NCI-H2171 (cell line): ENCODE data around the gene SYT14.

Source experiments
- DNase-seq: peaks from one replicate; lab custom pipeline; 2025; lab: John Stamatoyannopoulos, UW

The SYT14 gene

DNA sequence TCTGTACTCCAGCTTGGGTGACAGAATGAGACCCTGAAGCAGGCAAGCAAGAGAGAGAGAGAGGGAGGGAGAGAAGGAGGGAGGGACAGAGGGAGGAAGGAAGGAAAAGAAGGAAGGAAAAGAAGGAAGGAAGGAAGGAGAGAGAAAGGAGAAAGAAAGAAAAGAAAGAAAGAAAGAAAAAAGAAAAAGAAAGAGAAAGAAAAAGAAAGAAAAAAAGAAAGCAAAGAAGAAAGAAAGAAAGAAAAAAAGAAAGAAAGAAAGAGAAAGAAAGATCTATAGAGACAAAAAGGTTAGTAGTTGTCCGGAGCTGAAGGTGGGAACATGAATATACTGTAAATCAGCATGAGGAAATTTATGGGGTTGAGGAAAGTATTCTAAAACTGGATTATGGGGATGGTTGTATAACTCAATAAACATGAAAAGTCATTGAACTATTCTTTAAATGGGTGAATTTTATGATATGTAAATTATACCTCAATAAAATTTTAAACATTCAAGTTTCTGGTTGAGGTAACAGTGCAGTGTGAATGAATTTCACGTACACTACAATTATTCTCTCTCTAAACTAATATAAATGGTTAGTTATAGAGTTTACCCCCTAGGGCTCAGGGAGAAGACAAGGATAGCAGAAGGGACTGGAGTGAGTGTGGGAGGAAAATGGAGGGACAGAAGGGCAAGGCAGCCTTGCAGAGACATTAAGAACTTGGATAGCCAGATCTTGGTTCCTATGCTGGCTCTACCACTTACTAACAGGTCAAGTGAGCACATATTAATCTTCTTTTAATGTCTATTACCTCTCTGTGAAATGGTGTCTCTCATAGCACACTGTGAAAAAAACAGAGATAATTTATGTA lies 269.8 kb downstream of the SYT14 start:
- no peak for DNase-seq

DNA sequence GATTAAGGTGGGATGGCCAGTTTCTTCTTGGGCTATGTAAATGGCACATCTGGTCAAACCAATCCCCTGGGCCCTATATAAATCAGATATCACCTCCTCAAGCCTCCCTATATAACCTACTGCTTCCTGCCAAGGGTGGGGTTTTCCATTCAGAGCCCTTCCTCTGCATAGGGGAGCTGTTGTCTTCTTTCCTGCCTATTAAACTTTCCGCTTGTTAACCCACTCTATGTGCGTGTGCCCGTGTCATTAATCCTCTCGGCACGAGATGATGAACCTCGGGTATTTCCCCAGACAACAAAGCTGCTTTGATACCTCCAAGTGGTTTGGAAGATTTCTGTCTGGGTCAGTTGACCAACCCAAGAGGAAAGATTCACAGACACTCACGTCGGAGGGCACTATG lies 275.3 kb downstream of the SYT14 start:
- no peak for DNase-seq

DNA sequence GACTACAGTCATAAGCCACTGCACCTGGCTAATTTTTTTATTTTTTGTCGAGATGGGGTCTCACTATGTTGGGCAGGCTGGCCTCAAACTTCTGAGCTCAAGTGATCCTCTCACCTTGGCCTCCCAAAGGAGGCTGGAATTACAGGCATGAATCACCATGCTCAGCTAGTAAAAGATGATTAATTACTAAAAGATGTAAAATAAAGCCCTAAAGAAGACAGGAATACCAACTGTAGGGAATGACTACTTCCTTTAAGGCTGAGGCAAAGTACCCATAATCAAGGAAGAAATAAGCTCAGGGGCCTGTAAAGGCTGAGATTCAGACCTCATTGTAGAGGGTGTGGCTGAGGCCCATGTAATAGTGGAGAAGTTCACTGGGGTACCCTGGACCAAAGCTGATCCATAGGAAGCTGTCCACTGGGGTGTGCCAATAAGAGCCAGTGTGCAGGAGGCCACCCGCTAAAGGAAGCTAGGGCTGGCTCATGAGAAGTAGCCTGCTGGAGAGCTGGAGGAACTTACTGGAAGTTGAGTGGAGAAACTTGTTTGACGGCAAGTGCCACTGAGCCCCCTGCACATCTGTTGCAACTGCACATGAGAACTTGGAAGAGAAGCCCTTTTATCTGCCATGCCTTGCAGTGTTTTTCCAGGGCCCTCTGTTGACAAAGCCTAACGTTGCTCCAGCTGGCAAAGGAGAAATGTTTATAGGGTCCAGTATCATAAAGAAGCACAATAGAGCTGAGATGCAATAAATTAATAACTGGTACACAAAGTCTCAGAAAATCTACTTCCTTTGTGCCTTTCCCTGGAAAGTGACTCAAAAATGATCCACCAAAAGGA lies 276.8 kb downstream of the SYT14 start:
- DNase-seq: no peak

DNA sequence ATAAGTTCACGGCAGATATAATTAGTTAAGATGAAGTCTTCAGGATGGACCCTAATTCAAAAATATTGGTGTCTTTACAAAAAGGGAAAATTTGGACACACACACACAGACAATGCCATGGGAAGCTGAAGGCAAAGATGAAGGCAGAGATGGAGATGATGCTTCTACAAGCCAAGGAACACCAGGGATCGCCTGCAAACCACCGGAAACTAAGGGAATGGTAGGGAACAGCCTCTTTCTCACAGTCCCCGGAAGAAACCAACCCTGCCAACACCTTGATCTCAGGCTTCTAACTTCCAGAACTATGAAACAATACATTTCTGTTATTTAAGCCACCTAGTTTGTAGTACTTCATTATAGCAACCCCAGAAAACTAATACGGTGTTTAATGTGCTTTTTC lies 279.5 kb downstream of the SYT14 start:
- no peak for DNase-seq

DNA sequence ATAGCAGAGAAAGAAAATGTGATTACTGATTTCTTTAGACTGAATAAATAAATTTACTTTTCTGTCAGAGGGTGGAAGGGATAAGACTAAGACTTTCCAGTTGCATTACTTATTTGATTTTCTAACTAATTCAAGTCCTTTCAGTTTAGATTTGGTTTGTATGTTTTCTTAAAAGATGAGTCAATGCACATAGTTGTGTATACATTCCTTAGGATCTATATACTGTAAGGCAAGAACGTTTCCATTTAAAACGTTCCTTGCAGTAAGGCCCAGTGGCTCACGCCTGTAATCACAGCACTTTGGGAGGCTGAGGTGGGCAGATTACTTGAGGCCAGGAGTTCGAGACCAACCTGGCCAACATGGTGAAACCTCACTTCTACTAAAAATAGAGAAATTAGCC lies 280.0 kb downstream of the SYT14 start:
- no peak for DNase-seq
